Eye (tissue), 1 donor: Measurements from ENCODE around the gene TBC1D5.
A peak's percentile ranks its signal among the peaks of the same experiment; 100 is the strongest.
"Not testable (repeated sequence)": the region's sequence is repeated elsewhere in the genome, so short reads cannot be mapped to it uniquely, and the experiment has no call there.

Experiments
- DNase-seq: peaks from one replicate; pipeline ENCODE4 v3.0.0-alpha.2; 2015

Gene TBC1D5

GRCh38 chr3:17396036-17396435 lies 346.4 kb downstream of the TBC1D5 start:
- DNase-seq = no peak

- no peak for DNase-seq
These were observed 347.8 kb downstream of the TBC1D5 start for GRCh38 chr3:17394541-17395155.

GRCh38 chr3:17392516-17392915 lies 349.9 kb downstream of the TBC1D5 start:
- not testable (repeated sequence) for DNase-seq

- no peak for DNase-seq
These were observed 351.6 kb downstream of the TBC1D5 start for GRCh38 chr3:17390785-17391184.

GRCh38 chr3:17387108-17387507 lies 355.3 kb downstream of the TBC1D5 start:
- DNase-seq = no peak

- DNase-seq = no peak
These were observed 356.0 kb downstream of the TBC1D5 start for GRCh38 chr3:17386432-17386831.

- no peak for DNase-seq
These were observed 357.7 kb downstream of the TBC1D5 start for GRCh38 chr3:17384567-17385296.

- no peak for DNase-seq
These were observed 369.1 kb downstream of the TBC1D5 start for GRCh38 chr3:17373304-17373703.

- no peak for DNase-seq
These were observed 369.8 kb downstream of the TBC1D5 start for GRCh38 chr3:17372362-17373210.

- DNase-seq = no peak
These were observed 372.5 kb downstream of the TBC1D5 start for GRCh38 chr3:17369973-17370372.

GRCh38 chr3:17367171-17367570 lies 375.3 kb downstream of the TBC1D5 start:
- no peak for DNase-seq

GRCh38 chr3:17360991-17361390 lies 381.4 kb downstream of the TBC1D5 start:
- DNase-seq = no peak

- no peak for DNase-seq
These were observed 382.5 kb downstream of the TBC1D5 start for GRCh38 chr3:17359911-17360310.

GRCh38 chr3:17357035-17357710 lies 385.3 kb downstream of the TBC1D5 start:
- DNase-seq = no peak

GRCh38 chr3:17356585-17356984 lies 385.8 kb downstream of the TBC1D5 start:
- DNase-seq = no peak

- DNase-seq = no peak
These were observed 386.8 kb downstream of the TBC1D5 start for GRCh38 chr3:17355591-17355990.

- peak; percentile 23 for DNase-seq
These were observed 388.1 kb downstream of the TBC1D5 start for GRCh38 chr3:17354341-17354740.

- DNase-seq = no peak
These were observed 389.8 kb downstream of the TBC1D5 start for GRCh38 chr3:17352620-17353019.

GRCh38 chr3:17351193-17351592 lies 391.2 kb downstream of the TBC1D5 start:
- not testable (repeated sequence) for DNase-seq

GRCh38 chr3:17349093-17349492 lies 393.3 kb downstream of the TBC1D5 start:
- no peak for DNase-seq

GRCh38 chr3:17342119-17342518 lies 400.3 kb downstream of the TBC1D5 start:
- no peak for DNase-seq

- DNase-seq = no peak
These were observed 401.7 kb downstream of the TBC1D5 start for GRCh38 chr3:17340693-17341092.

GRCh38 chr3:17340261-17340660 lies 402.2 kb downstream of the TBC1D5 start:
- no peak for DNase-seq
